ENCODE measurements around the gene TSFM.

Gene TSFM

DNA sequence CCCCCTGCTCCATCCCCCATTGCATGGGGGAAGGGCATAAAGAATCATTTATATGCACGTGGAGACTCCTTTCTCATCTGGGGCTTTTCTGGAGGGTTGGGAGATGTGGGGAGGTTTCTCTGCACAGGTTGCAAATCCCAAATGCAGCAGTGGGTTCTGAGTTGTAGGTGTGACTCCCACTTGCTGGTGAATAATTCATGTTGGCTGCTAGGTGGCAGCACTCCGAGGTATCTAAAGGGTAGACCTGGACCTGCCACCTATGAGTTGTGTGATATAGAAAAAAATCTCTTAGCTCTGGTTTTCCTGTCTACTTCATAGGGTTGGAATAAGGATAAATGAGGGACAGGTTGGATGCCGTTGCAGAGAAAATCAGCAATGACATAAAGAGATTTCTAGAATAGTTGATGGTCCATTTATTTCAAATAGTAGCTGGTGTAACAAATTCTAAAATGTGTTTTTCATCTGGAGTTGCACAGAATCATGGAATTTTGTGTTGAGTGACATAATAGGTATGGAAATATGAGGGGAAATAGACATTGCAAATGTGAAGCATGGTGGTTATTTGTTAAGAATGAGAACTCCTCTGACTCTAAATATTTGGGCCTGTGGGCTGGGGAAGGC lies 23.1 kb upstream of the TSFM start:
- TF ChIP-seq ISL1 (CRISPR knock-in tag; IDR thresholded peaks at IDR 0.05) (no peak), ZNF8 (CRISPR knock-in tag; IDR thresholded peaks at IDR 0.05) (no peak), ZFP3 (CRISPR knock-in tag; IDR thresholded peaks at IDR 0.05) (no peak), SNAI2 (CRISPR knock-in tag; IDR thresholded peaks at IDR 0.05) (no peak), TCF4 (CRISPR knock-in tag; IDR thresholded peaks at IDR 0.05; ENCODE audit: borderline replicate concordance) (no peak), RARB (CRISPR knock-in tag; IDR thresholded peaks at IDR 0.05) (no peak), PPARA (CRISPR knock-in tag; IDR thresholded peaks at IDR 0.05; ENCODE audit: borderline replicate concordance) (no peak), ESRRG (CRISPR knock-in tag; IDR thresholded peaks at IDR 0.05) (no peak), BACH2 (CRISPR knock-in tag; IDR thresholded peaks at IDR 0.05; ENCODE audit: borderline replicate concordance) (no peak), ZNF565 (CRISPR knock-in tag; conservative IDR thresholded peaks at IDR 0.05; ENCODE audit: low read depth) (no peak), GLIS3 (CRISPR knock-in tag; IDR thresholded peaks at IDR 0.05) (no peak)
- TF ChIP-seq, protein P1, sequence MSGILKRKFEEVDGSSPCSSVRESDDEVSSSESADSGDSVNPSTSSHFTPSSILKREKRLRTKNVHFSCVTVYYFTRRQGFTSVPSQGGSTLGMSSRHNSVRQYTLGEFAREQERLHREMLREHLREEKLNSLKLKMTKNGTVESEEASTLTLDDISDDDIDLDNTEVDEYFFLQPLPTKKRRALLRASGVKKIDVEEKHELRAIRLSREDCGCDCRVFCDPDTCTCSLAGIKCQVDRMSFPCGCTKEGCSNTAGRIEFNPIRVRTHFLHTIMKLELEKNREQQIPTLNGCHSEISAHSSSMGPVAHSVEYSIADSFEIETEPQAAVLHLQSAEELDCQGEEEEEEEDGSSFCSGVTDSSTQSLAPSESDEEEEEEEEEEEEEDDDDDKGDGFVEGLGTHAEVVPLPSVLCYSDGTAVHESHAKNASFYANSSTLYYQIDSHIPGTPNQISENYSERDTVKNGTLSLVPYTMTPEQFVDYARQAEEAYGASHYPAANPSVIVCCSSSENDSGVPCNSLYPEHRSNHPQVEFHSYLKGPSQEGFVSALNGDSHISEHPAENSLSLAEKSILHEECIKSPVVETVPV (CRISPR knock-in tag; IDR thresholded peaks at IDR 0.05), result no peak
- TF ChIP-seq, protein P2, sequence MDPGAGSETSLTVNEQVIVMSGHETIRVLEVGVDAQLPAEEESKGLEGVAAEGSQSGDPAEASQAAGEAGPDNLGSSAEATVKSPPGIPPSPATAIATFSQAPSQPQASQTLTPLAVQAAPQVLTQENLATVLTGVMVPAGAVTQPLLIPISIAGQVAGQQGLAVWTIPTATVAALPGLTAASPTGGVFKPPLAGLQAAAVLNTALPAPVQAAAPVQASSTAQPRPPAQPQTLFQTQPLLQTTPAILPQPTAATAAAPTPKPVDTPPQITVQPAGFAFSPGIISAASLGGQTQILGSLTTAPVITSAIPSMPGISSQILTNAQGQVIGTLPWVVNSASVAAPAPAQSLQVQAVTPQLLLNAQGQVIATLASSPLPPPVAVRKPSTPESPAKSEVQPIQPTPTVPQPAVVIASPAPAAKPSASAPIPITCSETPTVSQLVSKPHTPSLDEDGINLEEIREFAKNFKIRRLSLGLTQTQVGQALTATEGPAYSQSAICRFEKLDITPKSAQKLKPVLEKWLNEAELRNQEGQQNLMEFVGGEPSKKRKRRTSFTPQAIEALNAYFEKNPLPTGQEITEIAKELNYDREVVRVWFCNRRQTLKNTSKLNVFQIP (CRISPR knock-in tag; IDR thresholded peaks at IDR 0.05; ENCODE audit: borderline replicate concordance, low read depth), result no peak
- TF ChIP-seq, protein P3, sequence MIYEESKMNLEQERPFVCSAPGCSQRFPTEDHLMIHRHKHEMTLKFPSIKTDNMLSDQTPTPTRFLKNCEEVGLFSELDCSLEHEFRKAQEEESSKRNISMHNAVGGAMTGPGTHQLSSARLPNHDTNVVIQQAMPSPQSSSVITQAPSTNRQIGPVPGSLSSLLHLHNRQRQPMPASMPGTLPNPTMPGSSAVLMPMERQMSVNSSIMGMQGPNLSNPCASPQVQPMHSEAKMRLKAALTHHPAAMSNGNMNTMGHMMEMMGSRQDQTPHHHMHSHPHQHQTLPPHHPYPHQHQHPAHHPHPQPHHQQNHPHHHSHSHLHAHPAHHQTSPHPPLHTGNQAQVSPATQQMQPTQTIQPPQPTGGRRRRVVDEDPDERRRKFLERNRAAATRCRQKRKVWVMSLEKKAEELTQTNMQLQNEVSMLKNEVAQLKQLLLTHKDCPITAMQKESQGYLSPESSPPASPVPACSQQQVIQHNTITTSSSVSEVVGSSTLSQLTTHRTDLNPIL (CRISPR knock-in tag; IDR thresholded peaks at IDR 0.05; ENCODE audit: low read depth), result no peak
- TF ChIP-seq, protein P4, sequence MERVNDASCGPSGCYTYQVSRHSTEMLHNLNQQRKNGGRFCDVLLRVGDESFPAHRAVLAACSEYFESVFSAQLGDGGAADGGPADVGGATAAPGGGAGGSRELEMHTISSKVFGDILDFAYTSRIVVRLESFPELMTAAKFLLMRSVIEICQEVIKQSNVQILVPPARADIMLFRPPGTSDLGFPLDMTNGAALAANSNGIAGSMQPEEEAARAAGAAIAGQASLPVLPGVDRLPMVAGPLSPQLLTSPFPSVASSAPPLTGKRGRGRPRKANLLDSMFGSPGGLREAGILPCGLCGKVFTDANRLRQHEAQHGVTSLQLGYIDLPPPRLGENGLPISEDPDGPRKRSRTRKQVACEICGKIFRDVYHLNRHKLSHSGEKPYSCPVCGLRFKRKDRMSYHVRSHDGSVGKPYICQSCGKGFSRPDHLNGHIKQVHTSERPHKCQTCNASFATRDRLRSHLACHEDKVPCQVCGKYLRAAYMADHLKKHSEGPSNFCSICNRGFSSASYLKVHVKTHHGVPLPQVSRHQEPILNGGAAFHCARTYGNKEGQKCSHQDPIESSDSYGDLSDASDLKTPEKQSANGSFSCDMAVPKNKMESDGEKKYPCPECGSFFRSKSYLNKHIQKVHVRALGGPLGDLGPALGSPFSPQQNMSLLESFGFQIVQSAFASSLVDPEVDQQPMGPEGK (CRISPR knock-in tag; IDR thresholded peaks at IDR 0.05; ENCODE audit: borderline replicate concordance), result no peak
- peak; percentile 51 for ATAC-seq

DNA sequence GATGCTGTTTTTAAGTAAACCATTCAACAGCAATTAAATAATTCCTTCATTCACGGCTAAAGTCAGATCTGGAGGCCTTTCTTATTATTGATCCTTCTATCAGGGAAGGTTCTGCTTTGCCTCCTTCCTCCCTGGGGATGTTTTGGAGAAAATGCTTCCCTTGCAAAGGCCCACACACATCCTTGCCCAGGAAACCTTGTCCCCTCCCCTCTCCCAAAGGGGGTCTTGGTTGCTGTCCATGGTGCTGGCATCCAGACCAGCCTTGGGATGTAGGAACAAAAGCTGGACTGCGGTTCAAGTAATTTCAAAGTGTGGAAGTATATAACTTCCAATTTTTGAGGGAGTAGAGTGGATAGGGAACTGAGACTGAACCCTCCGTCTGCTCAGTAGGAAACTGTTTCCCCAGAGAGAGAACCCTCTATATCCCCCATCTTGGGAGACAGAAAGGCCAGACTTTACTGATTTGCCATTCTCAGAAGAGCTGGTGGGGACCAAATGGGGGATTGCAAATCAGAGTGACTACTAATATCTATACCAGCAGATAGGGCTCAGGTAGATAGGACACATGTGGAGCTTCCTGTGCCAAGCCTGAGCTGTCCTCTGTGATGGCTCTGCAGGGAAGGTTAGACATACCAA lies 22.1 kb upstream of the TSFM start:
- TF ChIP-seq PPARA (CRISPR knock-in tag; IDR thresholded peaks at IDR 0.05; ENCODE audit: borderline replicate concordance), result no peak
- TF ChIP-seq, protein P3 (CRISPR knock-in tag; IDR thresholded peaks at IDR 0.05; ENCODE audit: low read depth), result no peak
- TF ChIP-seq ARNTL (CRISPR knock-in tag; IDR thresholded peaks at IDR 0.05; ENCODE audit: borderline replicate concordance, low read depth), result no peak
- TF ChIP-seq BACH2 (CRISPR knock-in tag; IDR thresholded peaks at IDR 0.05; ENCODE audit: borderline replicate concordance), result no peak
- TF ChIP-seq ZNF565 (CRISPR knock-in tag; conservative IDR thresholded peaks at IDR 0.05; ENCODE audit: low read depth), result no peak
- TF ChIP-seq ZFP3 (CRISPR knock-in tag; IDR thresholded peaks at IDR 0.05), result no peak
- no peak for TF ChIP-seq TCF4 (CRISPR knock-in tag; IDR thresholded peaks at IDR 0.05; ENCODE audit: borderline replicate concordance)
- no peak for TF ChIP-seq GLIS3 (CRISPR knock-in tag; IDR thresholded peaks at IDR 0.05)
- TF ChIP-seq ZNF70 (CRISPR knock-in tag; IDR thresholded peaks at IDR 0.05), result no peak
- no peak for TF ChIP-seq ZC3H10 (CRISPR knock-in tag; IDR thresholded peaks at IDR 0.05)
- TF ChIP-seq TOX (CRISPR knock-in tag; IDR thresholded peaks at IDR 0.05; ENCODE audit: borderline replicate concordance), result no peak
- TF ChIP-seq, protein P1 (CRISPR knock-in tag; IDR thresholded peaks at IDR 0.05), result no peak
- TF ChIP-seq, protein P5, sequence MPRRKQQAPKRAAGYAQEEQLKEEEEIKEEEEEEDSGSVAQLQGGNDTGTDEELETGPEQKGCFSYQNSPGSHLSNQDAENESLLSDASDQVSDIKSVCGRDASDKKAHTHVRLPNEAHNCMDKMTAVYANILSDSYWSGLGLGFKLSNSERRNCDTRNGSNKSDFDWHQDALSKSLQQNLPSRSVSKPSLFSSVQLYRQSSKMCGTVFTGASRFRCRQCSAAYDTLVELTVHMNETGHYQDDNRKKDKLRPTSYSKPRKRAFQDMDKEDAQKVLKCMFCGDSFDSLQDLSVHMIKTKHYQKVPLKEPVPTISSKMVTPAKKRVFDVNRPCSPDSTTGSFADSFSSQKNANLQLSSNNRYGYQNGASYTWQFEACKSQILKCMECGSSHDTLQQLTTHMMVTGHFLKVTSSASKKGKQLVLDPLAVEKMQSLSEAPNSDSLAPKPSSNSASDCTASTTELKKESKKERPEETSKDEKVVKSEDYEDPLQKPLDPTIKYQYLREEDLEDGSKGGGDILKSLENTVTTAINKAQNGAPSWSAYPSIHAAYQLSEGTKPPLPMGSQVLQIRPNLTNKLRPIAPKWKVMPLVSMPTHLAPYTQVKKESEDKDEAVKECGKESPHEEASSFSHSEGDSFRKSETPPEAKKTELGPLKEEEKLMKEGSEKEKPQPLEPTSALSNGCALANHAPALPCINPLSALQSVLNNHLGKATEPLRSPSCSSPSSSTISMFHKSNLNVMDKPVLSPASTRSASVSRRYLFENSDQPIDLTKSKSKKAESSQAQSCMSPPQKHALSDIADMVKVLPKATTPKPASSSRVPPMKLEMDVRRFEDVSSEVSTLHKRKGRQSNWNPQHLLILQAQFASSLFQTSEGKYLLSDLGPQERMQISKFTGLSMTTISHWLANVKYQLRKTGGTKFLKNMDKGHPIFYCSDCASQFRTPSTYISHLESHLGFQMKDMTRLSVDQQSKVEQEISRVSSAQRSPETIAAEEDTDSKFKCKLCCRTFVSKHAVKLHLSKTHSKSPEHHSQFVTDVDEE (CRISPR knock-in tag; IDR thresholded peaks at IDR 0.05), result no peak
- no peak for TF ChIP-seq ESRRG (CRISPR knock-in tag; IDR thresholded peaks at IDR 0.05)
- TF ChIP-seq ZNF8 (CRISPR knock-in tag; IDR thresholded peaks at IDR 0.05), result no peak
- ATAC-seq, result no peak

All from SK-N-SH treated with all-trans-retinoic acid at 6 μM for 48 hours (cell line).